RPMI8226 (cell line): ENCODE measurements around the gene DYRK1A.
"Not testable (repeated sequence)": the region's sequence is repeated elsewhere in the genome, so short reads cannot be mapped to it uniquely, and the experiment has no call there.

Experiments used
- DNase-seq: peaks from one replicate; pipeline ENCODE4 v3.0.0-alpha.2; 2015

Gene DYRK1A

GRCh38 chr21:37532868-37533780, 166.6 kb downstream of the DYRK1A start:
- peak; percentile 20 for DNase-seq

DNA sequence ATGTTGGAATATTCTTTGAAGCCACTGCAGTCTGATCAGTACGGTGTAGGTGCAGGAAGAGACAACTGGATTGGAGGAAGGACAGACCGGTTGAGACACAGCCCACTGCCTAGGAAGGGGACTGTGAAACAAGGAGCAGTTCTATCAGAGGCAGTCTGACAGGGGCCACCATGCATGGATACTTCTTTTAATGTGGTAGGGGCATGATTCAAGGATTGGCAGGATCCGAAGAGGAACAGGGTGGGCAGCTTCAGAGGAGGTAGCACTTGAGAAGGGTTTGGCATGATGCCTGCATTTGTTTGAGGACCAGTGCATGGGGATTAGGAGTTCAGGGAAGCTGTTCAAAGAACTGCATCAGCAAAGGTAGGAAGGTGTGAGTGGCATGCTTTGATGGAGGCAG, 167.9 kb downstream of the DYRK1A start:
- DNase-seq: no peak

GRCh38 chr21:37535130-37535529, 168.6 kb downstream of the DYRK1A start:
- no peak for DNase-seq

GRCh38 chr21:37535672-37536071, 169.1 kb downstream of the DYRK1A start:
- DNase-seq: no peak

- DNase-seq: no peak
Measured at GRCh38 chr21:37536616-37537278, 170.2 kb downstream of the DYRK1A start.

GRCh38 chr21:37537391-37537996, 170.9 kb downstream of the DYRK1A start:
- no peak for DNase-seq

GRCh38 chr21:37538971-37539590, 172.5 kb downstream of the DYRK1A start:
- DNase-seq: no peak

DNA sequence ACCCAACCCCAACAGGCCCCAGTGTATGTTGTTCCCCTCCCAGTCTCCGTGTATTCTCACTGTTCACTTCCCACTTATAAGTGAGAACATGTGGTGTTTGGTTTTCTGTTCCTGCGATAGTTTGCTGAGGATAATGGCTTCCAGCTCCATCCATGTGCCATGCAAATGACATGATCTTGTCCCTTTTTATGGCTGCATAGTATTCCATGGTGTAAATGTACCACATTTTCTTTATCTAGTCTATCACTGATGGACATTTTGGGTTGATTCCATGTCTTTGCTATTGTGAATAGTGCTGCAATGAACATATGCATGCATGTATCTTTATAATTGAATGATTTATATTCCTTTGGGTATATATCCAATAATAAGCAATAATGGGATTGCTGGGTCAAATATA, 174.6 kb downstream of the DYRK1A start:
- not testable (repeated sequence) for DNase-seq

- DNase-seq: no peak
Measured at GRCh38 chr21:37542512-37542911, 175.9 kb downstream of the DYRK1A start.

GRCh38 chr21:37546299-37546908, 179.8 kb downstream of the DYRK1A start:
- no peak for DNase-seq

GRCh38 chr21:37546949-37547614, 180.5 kb downstream of the DYRK1A start:
- DNase-seq: peak; percentile 25

DNA sequence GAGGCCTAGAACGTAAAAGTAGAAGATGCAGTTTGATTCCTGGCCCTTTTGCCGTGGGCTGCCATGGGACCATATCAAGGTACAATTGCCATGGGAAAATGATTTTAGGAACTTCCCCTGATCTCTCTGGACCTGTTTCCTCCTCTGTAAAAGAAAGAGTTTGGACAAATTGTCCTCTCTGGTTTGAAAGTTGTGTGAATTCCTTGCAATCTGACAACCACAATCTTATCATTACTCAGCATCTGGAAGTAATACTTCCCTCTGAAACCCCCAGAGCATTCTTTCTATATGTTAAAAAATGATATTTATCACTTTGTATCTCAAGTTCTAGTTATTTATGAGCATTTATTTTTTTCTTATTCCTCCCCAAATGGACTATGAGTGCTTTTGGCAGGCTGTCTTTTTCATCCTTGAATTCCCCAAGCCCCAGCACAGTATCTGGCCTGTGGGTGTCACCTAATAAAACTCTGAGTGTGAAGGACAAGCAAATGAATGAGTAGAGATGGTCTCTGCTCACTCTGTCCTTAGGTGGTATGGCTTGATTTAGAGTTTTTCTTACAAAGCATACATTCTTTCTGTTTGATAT, 181.1 kb downstream of the DYRK1A start:
- DNase-seq: no peak

GRCh38 chr21:37548521-37548981, 182.0 kb downstream of the DYRK1A start:
- no peak for DNase-seq

- DNase-seq: not testable (repeated sequence)
Measured at GRCh38 chr21:37549730-37550129, 183.2 kb downstream of the DYRK1A start.

- no peak for DNase-seq
Measured at GRCh38 chr21:37550157-37550556, 183.6 kb downstream of the DYRK1A start.

DNA sequence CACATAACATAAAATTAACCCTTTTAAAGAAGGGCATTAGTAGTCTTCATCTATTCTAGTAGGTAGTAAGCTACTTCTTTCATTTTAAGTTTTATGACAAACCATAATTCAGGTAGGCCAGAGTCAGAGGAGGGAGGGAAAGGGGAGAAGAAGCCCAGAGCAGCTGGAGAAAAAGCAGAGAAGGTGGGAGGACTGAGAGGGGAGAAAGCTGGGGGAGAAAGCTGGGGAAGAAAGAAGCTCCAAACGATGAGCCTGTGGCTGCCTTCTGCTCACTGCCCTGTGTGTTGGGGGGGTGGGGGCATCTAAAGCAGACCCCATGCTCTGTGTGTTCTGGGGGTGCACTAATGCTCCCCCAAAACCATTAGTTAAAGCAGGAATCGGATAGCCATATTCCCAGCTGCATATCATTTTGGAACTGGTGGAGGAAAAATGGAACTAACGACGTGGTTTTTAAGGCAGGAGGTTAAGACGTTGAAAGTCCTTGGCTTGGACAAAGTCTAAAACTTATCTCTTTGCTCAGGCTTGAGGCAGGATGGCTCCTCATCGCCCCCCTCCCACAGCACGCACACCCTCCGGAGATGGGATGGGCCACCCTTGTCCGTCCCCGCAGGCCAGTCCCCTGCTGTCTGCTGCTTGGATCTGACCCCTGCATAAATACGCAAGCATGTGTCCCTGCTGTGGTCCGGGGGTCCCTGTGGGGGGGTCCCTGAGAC, 184.2 kb downstream of the DYRK1A start:
- DNase-seq: no peak

GRCh38 chr21:37551331-37551992, 184.9 kb downstream of the DYRK1A start:
- no peak for DNase-seq

- no peak for DNase-seq
Measured at GRCh38 chr21:37551993-37552355, 185.4 kb downstream of the DYRK1A start.

DNA sequence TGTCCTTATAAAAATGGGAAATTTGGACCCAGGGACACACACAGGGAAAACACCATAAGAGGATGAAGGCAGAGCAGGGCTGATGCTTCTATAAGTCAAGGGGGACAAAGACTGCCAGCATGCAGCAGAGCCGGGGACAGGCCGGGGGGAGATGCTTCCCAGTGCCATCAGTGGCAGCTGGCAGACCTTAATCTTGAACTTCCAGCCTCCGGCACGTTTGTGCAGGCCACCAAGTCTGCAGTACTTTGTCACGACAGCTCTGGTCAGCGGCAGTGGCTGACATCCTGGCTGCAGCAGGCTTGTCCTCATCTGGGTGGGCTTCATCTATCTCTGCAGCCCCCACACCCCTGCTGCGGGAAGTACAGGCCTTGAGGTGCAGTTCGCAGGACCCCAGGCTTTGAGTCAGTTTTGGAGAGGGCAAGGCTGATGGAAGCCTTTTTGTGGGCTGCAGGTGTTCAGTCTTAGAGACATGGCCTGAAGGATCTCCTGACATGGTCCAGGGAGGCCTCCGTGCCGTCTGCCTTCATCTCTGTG, 186.0 kb downstream of the DYRK1A start:
- no peak for DNase-seq

GRCh38 chr21:37553078-37553481, 186.5 kb downstream of the DYRK1A start:
- DNase-seq: no peak
